ENCODE measurements around the gene PLEKHB1. TPM values are rescaled to one million over a fixed set of nuclear protein-coding genes. Genes with fewer than 3 reads are reported as not detected.

PLEKHB1 gene
- total and polyA plus RNA-seq, 2 donors (not counting 1 experiment from before 2014, with no cell fraction given), result 0.41 to 2.5 TPM

GRCh38 chr11:73655686-73656085, 9.3 kb downstream of the PLEKHB1 start:
- Histone ChIP-seq H4K20me1 (ENCODE audit: control insufficient read depth, extremely low read depth, insufficient read depth, low read length) (no peaks in the 10 kb centered on the region), H3K79me2 (ENCODE audit: control insufficient read depth, insufficient read depth, low read length) (no peaks in the 10 kb centered on the region), H3K27me3 (ENCODE audit: control insufficient read depth, insufficient read depth, low read length) (no peaks in the 10 kb centered on the region), H3K4me3 (replicated peaks in 1 of 4; ENCODE audit: control extremely low read depth in 1 of 4, insufficient read depth in 1 of 4, low read depth in 3 of 4, low read length in 4 of 4) (no peak overlapping the region), H3K4me2 (ENCODE audit: extremely low read depth, insufficient read depth, low read length) (no peak overlapping the region), H2AFZ (ENCODE audit: low read length) (no peak overlapping the region), H3K27ac (ENCODE audit: insufficient read depth, low read length) (no peak overlapping the region), H3K9me3 (ENCODE audit: control insufficient read depth, insufficient read depth, low read depth, low read length) (no peaks in the 10 kb centered on the region), H3K4me1 (ENCODE audit: control insufficient read depth, extremely low read depth, insufficient read depth, low read length) (no peaks in the 10 kb centered on the region), H3K36me3 (ENCODE audit: control insufficient read depth, insufficient read depth, low read length) (no peaks in the 10 kb centered on the region), H3K9ac (ENCODE audit: insufficient read depth, low read length) (no peak overlapping the region)
- no peak for TF ChIP-seq CTCF (conservative IDR thresholded peaks at IDR 0.05 in 1 of 2, IDR thresholded peaks at IDR 0.05 in 1 of 2; ENCODE audit: low read depth in 1 of 2, low read length in 2 of 2)
- TF ChIP-seq EZH2 (IDR thresholded peaks at IDR 0.05; ENCODE audit: low read length, missing control alignments), result no peak
- no peak for DNase-seq (ENCODE audit: low read depth in 2 of 2)

- Histone ChIP-seq H4K20me1 (ENCODE audit: control insufficient read depth, extremely low read depth, insufficient read depth, low read length) (no peaks in the 10 kb centered on the region), H3K36me3 (ENCODE audit: control insufficient read depth, insufficient read depth, low read length) (no peaks in the 10 kb centered on the region), H3K4me1 (ENCODE audit: control insufficient read depth, extremely low read depth, insufficient read depth, low read length) (no peaks in the 10 kb centered on the region), H3K9ac (ENCODE audit: insufficient read depth, low read length) (no peak overlapping the region), H3K4me3 (replicated peaks in 1 of 4; ENCODE audit: control extremely low read depth in 1 of 4, insufficient read depth in 1 of 4, low read depth in 3 of 4, low read length in 4 of 4) (no peak overlapping the region), H3K9me3 (ENCODE audit: control insufficient read depth, insufficient read depth, low read depth, low read length) (no peaks in the 10 kb centered on the region), H3K27me3 (ENCODE audit: control insufficient read depth, insufficient read depth, low read length) (no peaks in the 10 kb centered on the region), H3K79me2 (ENCODE audit: control insufficient read depth, insufficient read depth, low read length) (no peaks in the 10 kb centered on the region), H3K27ac (ENCODE audit: insufficient read depth, low read length) (no peak overlapping the region), H2AFZ (ENCODE audit: low read length) (no peak overlapping the region), H3K4me2 (ENCODE audit: extremely low read depth, insufficient read depth, low read length) (no peak overlapping the region)
- TF ChIP-seq CTCF (conservative IDR thresholded peaks at IDR 0.05 in 1 of 2, IDR thresholded peaks at IDR 0.05 in 1 of 2; ENCODE audit: low read depth in 1 of 2, low read length in 2 of 2) (no peak), EZH2 (IDR thresholded peaks at IDR 0.05; ENCODE audit: low read length, missing control alignments) (no peak)
- no peak for DNase-seq (ENCODE audit: low read depth in 2 of 2)
Measured at GRCh38 chr11:73656985-73657384, 10.6 kb downstream of the PLEKHB1 start.

- Histone ChIP-seq H3K27ac (ENCODE audit: insufficient read depth, low read length) (no peak overlapping the region), H3K9ac (ENCODE audit: insufficient read depth, low read length) (no peak overlapping the region), H3K4me1 (ENCODE audit: control insufficient read depth, extremely low read depth, insufficient read depth, low read length) (no peaks in the 10 kb centered on the region), H2AFZ (ENCODE audit: low read length) (no peak overlapping the region), H3K27me3 (ENCODE audit: control insufficient read depth, insufficient read depth, low read length) (no peaks in the 10 kb centered on the region), H3K4me2 (ENCODE audit: extremely low read depth, insufficient read depth, low read length) (no peak overlapping the region), H3K4me3 (replicated peaks in 1 of 4; ENCODE audit: control extremely low read depth in 1 of 4, insufficient read depth in 1 of 4, low read depth in 3 of 4, low read length in 4 of 4) (no peak overlapping the region), H3K9me3 (ENCODE audit: control insufficient read depth, insufficient read depth, low read depth, low read length) (no peaks in the 10 kb centered on the region), H3K79me2 (ENCODE audit: control insufficient read depth, insufficient read depth, low read length) (no peaks in the 10 kb centered on the region), H3K36me3 (ENCODE audit: control insufficient read depth, insufficient read depth, low read length) (no peaks in the 10 kb centered on the region), H4K20me1 (ENCODE audit: control insufficient read depth, extremely low read depth, insufficient read depth, low read length) (no peaks in the 10 kb centered on the region)
- TF ChIP-seq EZH2 (IDR thresholded peaks at IDR 0.05; ENCODE audit: low read length, missing control alignments) (no peak), CTCF (conservative IDR thresholded peaks at IDR 0.05 in 1 of 2, IDR thresholded peaks at IDR 0.05 in 1 of 2; ENCODE audit: low read depth in 1 of 2, low read length in 2 of 2) (no peak)
- no peak for DNase-seq (ENCODE audit: low read depth in 2 of 2)
Measured at GRCh38 chr11:73659961-73660360, 13.6 kb downstream of the PLEKHB1 start.

Measured in fibroblast of lung (primary cell).